NCI-H526 (cell line): Measurements from ENCODE around the gene DUSP14.

Source experiments
- DNase-seq, 2 experiments: peaks; one replicate each; lab custom pipeline; 2025; lab: John Stamatoyannopoulos, UW

DUSP14 gene

GRCh38 chr17:37513711-37514110 is 24.0 kb downstream of the DUSP14 start:
- peak; percentile 46 to 82 for DNase-seq

- peak in 1 of 2 experiments; percentile 98 for DNase-seq
These were observed 26.5 kb downstream of the DUSP14 start for GRCh38 chr17:37516127-37516571.

GRCh38 chr17:37517881-37518280 is 28.2 kb downstream of the DUSP14 start:
- DNase-seq, result peak in 1 of 2 experiments; percentile 8

GRCh38 chr17:37518826-37519225 is 29.1 kb downstream of the DUSP14 start:
- DNase-seq, result peak in 1 of 2 experiments; percentile 29

- DNase-seq, result no peak
These were observed 29.7 kb downstream of the DUSP14 start for GRCh38 chr17:37519251-37519985.

- peak in 1 of 2 experiments; percentile 30 for DNase-seq
These were observed 30.5 kb downstream of the DUSP14 start for GRCh38 chr17:37520174-37520573.

- no peak for DNase-seq
These were observed 32.1 kb downstream of the DUSP14 start for GRCh38 chr17:37521821-37522220.

- no peak for DNase-seq
These were observed 34.1 kb downstream of the DUSP14 start for GRCh38 chr17:37523715-37524219.

GRCh38 chr17:37527249-37527851 is 37.7 kb downstream of the DUSP14 start:
- DNase-seq, result peak; percentile 63 to 88

GRCh38 chr17:37530420-37530819 is 40.7 kb downstream of the DUSP14 start:
- DNase-seq, result no peak

- DNase-seq, result no peak
These were observed 43.1 kb downstream of the DUSP14 start for GRCh38 chr17:37532756-37533155.

- DNase-seq, result no peak
These were observed 46.2 kb downstream of the DUSP14 start for GRCh38 chr17:37535906-37536305.

- DNase-seq, result no peak
These were observed 49.4 kb downstream of the DUSP14 start for GRCh38 chr17:37538981-37539659.

GRCh38 chr17:37541880-37542660 is 52.4 kb downstream of the DUSP14 start:
- DNase-seq, result no peak

- no peak for DNase-seq
These were observed 54.0 kb downstream of the DUSP14 start for GRCh38 chr17:37543637-37544052.

- no peak for DNase-seq
These were observed 55.8 kb downstream of the DUSP14 start for GRCh38 chr17:37545486-37545885.

GRCh38 chr17:37546302-37546701 is 56.6 kb downstream of the DUSP14 start:
- no peak for DNase-seq

- DNase-seq, result no peak
These were observed 58.3 kb downstream of the DUSP14 start for GRCh38 chr17:37547986-37548385.

GRCh38 chr17:37551788-37552187 is 62.1 kb downstream of the DUSP14 start:
- DNase-seq, result no peak

- DNase-seq, result no peak
These were observed 63.8 kb downstream of the DUSP14 start for GRCh38 chr17:37553401-37553966.

GRCh38 chr17:37555386-37555785 is 65.7 kb downstream of the DUSP14 start:
- DNase-seq, result no peak

GRCh38 chr17:37557482-37557881 is 67.8 kb downstream of the DUSP14 start:
- DNase-seq, result no peak
